HG03066 (cell line): Measurements from ENCODE around the gene TTC29.
"Not testable (repeated sequence)": the region's sequence is repeated elsewhere in the genome, so short reads cannot be mapped to it uniquely, and the experiment has no call there.

Experiments
- ATAC-seq: cut with Tn5 transposase; IDR thresholded peaks from one replicate; pipeline ENCODE4 v1.9.1; 2021; ENCODE audit warnings: low read depth; ENCODE audit not compliant: unreplicated experiment

Gene TTC29

GRCh38 chr4:146739182-146739581, 206.5 kb downstream of the TTC29 start:
- ATAC-seq: no peak

- ATAC-seq: not testable (repeated sequence)
Measured at GRCh38 chr4:146723519-146723918, 222.1 kb downstream of the TTC29 start.

GRCh38 chr4:146709956-146710355, 235.7 kb downstream of the TTC29 start:
- no peak for ATAC-seq

- ATAC-seq: no peak
Measured at GRCh38 chr4:146699910-146700309, 245.8 kb downstream of the TTC29 start.

- no peak for ATAC-seq
Measured at GRCh38 chr4:146674829-146675570, 270.7 kb downstream of the TTC29 start.

GRCh38 chr4:146663968-146664311, 281.7 kb downstream of the TTC29 start:
- ATAC-seq: not testable (repeated sequence)

- no peak for ATAC-seq
Measured at GRCh38 chr4:146661367-146661766, 284.3 kb downstream of the TTC29 start.
